GM12801 (cell line): ENCODE measurements around the gene GPR137C.

Source experiments
- TF ChIP-seq, protein P1 (sequence below): IDR thresholded peaks from one replicate; pipeline ENCODE4 v1.5.1; 2011; ENCODE audit warnings: control low read depth; ENCODE audit not compliant: insufficient read length; ENCODE audit errors: extremely low read depth

GPR137C gene, protein sequence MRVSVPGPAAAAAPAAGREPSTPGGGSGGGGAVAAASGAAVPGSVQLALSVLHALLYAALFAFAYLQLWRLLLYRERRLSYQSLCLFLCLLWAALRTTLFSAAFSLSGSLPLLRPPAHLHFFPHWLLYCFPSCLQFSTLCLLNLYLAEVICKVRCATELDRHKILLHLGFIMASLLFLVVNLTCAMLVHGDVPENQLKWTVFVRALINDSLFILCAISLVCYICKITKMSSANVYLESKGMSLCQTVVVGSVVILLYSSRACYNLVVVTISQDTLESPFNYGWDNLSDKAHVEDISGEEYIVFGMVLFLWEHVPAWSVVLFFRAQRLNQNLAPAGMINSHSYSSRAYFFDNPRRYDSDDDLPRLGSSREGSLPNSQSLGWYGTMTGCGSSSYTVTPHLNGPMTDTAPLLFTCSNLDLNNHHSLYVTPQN

DNA sequence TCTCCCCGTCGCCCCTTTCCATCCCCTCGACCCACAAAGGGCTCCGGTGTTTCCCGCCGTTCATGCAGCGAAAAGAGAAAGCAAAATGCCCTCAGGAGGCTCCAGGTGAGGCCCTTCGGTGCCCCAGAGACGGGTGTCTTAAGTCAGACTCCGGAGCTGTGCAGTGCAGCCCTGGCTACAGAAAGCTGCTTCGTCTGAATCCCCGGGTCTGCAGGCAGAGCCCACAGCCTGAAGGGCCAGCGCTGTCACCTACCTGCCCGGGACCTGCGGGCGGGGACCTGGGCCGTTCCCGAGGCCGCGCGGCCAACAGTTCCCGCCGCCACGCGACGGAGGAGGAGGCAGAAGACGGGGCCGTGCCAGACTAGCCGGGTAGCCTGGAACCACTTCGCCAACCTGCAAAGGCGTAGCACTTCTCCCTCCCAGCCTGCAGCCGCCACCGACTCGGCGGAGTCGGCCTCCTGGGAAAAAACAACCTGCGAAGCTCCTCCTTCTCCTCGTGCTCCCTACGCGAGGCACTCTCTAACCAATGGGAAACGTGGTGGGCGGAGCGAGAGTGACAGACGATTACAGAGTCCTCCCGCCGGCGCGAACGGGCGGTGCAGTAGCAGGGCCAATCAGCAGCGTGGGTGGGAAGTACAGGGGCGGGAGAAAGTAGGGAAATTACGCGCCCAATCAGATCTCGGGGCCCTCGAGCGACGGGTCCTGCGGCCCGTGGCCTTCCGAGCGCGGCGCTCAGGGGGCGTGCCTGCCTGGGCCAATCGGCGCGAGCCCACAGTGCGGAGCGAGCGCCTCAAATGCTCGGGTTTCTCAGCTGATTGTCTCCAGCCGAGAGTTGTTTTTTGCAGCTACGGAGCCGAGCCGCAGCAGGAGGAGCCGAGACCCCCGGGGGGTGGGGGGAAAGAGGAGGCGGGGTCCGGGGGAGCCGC, at the start of gene GPR137C, which contains the start of gene TXNDC16:
Gene GPR137C, plus strand, starts transcription at position 774 of the 926 bp plus-strand sequence. CDS start 312 bp downstream, outside the sequence.
Gene TXNDC16, minus strand, starts transcription at position 443 of the 926 bp plus-strand sequence. CDS start 8,948 bp downstream, outside the sequence.
- TF ChIP-seq, protein P1, sequence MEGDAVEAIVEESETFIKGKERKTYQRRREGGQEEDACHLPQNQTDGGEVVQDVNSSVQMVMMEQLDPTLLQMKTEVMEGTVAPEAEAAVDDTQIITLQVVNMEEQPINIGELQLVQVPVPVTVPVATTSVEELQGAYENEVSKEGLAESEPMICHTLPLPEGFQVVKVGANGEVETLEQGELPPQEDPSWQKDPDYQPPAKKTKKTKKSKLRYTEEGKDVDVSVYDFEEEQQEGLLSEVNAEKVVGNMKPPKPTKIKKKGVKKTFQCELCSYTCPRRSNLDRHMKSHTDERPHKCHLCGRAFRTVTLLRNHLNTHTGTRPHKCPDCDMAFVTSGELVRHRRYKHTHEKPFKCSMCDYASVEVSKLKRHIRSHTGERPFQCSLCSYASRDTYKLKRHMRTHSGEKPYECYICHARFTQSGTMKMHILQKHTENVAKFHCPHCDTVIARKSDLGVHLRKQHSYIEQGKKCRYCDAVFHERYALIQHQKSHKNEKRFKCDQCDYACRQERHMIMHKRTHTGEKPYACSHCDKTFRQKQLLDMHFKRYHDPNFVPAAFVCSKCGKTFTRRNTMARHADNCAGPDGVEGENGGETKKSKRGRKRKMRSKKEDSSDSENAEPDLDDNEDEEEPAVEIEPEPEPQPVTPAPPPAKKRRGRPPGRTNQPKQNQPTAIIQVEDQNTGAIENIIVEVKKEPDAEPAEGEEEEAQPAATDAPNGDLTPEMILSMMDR, result no peak

DNA sequence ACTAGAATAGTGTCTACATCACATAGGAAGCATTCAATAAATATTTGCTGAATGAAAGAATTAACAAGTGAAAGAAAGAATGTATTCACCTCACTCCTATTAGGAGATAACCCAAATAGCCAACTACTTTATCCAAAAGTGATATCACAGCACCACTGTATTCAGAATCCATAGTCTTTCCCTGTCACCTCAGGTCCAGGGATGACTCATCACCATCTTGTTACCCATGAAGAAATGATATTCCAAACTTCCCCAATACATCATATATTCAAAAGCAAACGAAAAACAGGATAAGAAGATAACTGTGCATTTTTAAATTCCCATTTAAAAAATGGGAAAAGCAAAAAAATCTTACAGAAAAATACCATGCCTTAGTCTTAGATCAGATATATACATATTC, 39.4 kb upstream of the GPR137C start:
- TF ChIP-seq, protein P1, result no peak

DNA sequence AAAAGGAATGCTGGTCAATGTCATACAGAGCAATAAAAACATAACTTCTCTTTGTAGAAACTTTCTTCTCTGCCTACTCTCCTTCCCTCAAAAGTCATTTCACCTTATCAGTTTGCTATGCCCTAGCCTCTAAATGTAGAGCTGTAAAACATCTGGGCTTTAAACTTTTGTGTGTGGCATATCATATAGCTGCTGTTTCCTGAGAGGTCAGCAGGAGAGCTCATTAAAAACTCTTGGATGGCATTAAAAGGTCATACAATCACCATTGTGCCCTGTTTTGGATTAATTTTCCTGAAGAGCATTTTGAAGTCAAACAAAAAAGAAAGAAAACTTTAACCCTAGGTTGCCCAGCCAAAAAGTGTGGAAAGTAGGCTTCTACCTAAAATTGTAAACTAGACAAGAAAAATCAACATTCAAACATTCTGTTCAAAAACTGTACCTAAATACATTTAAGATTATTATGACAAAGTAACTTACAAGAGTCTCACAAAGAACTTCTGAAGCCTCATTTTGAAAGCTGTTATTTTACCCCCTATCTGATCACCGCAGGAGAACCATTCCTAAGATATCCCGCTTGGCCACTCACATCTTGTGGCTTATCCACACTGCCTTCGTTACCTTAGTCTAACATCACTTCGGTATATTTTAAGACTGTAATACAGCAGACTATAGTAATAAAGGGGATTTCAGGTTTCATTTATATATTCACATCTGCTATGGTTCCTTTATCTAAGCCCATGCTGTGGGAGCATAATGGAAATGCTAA, 38.4 kb upstream of the GPR137C start:
- TF ChIP-seq, protein P1, result no peak

- TF ChIP-seq, protein P1, result no peak
These were observed 30.6 kb upstream of the GPR137C start for GRCh38 chr14:52522033-52522432.

DNA sequence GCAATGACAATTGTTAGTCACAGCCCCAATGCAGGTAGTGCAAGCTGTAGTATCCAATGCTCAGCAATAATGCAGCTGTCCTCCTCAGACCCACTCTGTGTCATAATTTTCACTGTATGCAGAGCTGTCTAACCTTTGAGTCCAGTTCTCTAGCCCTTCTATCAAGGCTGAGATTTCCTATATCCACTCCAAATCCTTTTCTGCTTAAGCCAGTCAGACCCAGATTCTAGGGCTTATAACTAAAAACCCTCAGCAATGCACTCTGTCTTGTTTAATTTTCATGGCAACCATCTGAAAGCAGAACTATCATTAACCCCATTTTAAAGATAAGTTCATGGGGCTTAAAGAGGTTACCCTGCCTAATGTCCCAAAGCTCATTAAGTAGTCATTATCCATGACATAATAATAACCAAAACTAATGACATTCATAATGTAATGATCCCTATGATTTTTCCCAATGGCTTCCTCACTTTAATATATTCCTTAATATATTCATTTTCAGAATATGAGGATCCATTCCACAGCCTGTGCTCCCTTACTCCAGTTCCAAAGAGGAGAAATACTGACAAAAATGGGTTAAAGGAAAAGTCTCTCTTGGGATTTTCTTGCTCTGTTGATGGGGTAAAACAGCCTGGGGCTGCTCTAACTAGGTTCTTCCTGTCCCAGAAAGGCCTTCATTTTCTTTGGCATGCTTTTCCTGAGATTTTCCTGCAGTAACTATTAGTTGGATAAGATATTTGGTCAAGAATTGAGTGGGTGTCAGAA, 29.9 kb upstream of the GPR137C start:
- TF ChIP-seq, protein P1, result no peak

GRCh38 chr14:52527052-52527451, 25.6 kb upstream of the GPR137C start:
- TF ChIP-seq, protein P1, result no peak
